GM12878 (cell line): ENCODE data around the gene ADCY5. TPM values are rescaled to one million over a fixed set of nuclear protein-coding genes. Genes with fewer than 3 reads are reported as not detected.

ENCODE experiments used
- ATAC-seq: fragments of 200-7000 bp; cut with Tn5 transposase; 3 replicates; pipeline ENCODE4 v1.9.1; 2020; ENCODE audit warnings: mild to moderate bottlenecking, moderate library complexity
- BruUV-seq: library from RNA; stranded (reverse); fragments of 400-500 nt; replicated peaks from 2 replicates; lab custom pipeline; 2021; lab: Mats Ljungman, UMichigan
- CTCF ChIA-PET: fragments of 300-600 bp; sonication (Branson Sonifier 250); formaldehyde crosslinking; extraction: SDS; loops from one replicate; lab custom pipeline; 2021; ENCODE audit warnings: inconsistent platforms; lab: Yijun Ruan, JAX
- POLR2A ChIA-PET: fragments of 350-600 bp; formaldehyde crosslinking; extraction: SDS; loops from one replicate; lab custom pipeline; 2021; ENCODE audit warnings: inconsistent platforms; lab: Charles Lee
- RAD21 ChIA-PET: fragments of 300-600 bp; sonication (Branson Sonifier 250); formaldehyde crosslinking; loops from one replicate; lab custom pipeline; 2023; ENCODE audit warnings: antibody characterized with exemption; ENCODE audit not compliant: unreplicated experiment; lab: Charles Lee
- SMC1A ChIA-PET: fragments of 300-600 bp; sonication (Branson Sonifier 250); formaldehyde crosslinking; loops from one replicate; lab custom pipeline; 2023; ENCODE audit not compliant: unreplicated experiment, uncharacterized antibody; lab: Charles Lee
- DNase-seq: peaks from one replicate; pipeline ENCODE4 v3.0.0-alpha.2; 2011; ENCODE audit warnings: low read depth, low spot score
- FAIRE-seq: peaks from 3 replicates; lab custom pipeline; 2011; peaks lifted over from hg19 to GRCh38; lab: Jason Lieb, UNC
- H2AFZ ChIP-seq: 2 replicates; pipeline ENCODE4 v1.6.0; 2011; ENCODE audit warnings: low read depth, low read length, control low read depth; ENCODE audit not compliant: control insufficient read depth
- H3K27ac ChIP-seq: 2 replicates; pipeline ENCODE4 v1.5.1; 2011; ENCODE audit warnings: control low read depth; ENCODE audit not compliant: control insufficient read depth, insufficient read depth
- H3K27me3 ChIP-seq, 2 experiments: replicated peaks in 1 of 2; 2 replicates each; pipeline versions ENCODE4 v1.6.0 to v1.6.1; 2011; ENCODE audit warnings: low read length in 1 of 2; ENCODE audit not compliant: control insufficient read depth in 2 of 2, insufficient read depth in 2 of 2
- H3K36me3 ChIP-seq, 2 experiments: 2 replicates each; pipeline ENCODE4 v1.5.1; 2011; ENCODE audit warnings: low read length in 1 of 2; ENCODE audit not compliant: control insufficient read depth in 2 of 2, insufficient read depth in 2 of 2
- H3K4me1 ChIP-seq: 2 replicates; pipeline ENCODE4 v1.6.1; 2011; ENCODE audit warnings: mild to moderate bottlenecking, low read length, moderate library complexity, mixed read lengths; ENCODE audit not compliant: control insufficient read depth, insufficient read depth
- H3K4me2 ChIP-seq: 2 replicates; pipeline ENCODE4 v1.6.0; 2011; ENCODE audit warnings: control low read depth; ENCODE audit not compliant: control insufficient read depth, insufficient read depth
- H3K4me3 ChIP-seq: fragments of 200-600 bp; sonication (generic); 2 replicates; pipeline ENCODE4 v1.5.1; 2016
- H3K79me2 ChIP-seq: 2 replicates; pipeline ENCODE4 v1.6.0; 2011; ENCODE audit warnings: low read length; ENCODE audit not compliant: control insufficient read depth, insufficient read depth
- H3K9ac ChIP-seq: 2 replicates; pipeline ENCODE4 v1.8.0; 2011; ENCODE audit warnings: low read length, control low read depth, mixed read lengths; ENCODE audit not compliant: control insufficient read depth, insufficient read depth
- H3K9me3 ChIP-seq: replicated peaks from 3 replicates; pipeline ENCODE4 v1.5.1; 2011; ENCODE audit warnings: mild to moderate bottlenecking, low read length; ENCODE audit not compliant: control insufficient read depth, insufficient read depth
- H4K20me1 ChIP-seq: 2 replicates; pipeline ENCODE4 v1.6.0; 2011; ENCODE audit not compliant: control insufficient read depth, insufficient read depth
- BHLHE40 ChIP-seq, 2 experiments: fragments of 450-650 bp in 1 of 2; IDR thresholded peaks; 2 replicates each; pipeline ENCODE4 v1.6.1; 2011 to 2017; ENCODE audit warnings: low read depth in 2 of 2, borderline replicate concordance in 1 of 2, improper control_type of control experiment in 1 of 2, low read length in 1 of 2, mild to moderate bottlenecking in 1 of 2
- CEBPB ChIP-seq, 2 experiments: fragments of 150-350 bp in 1 of 2; IDR thresholded peaks; 2 replicates each; pipeline ENCODE4 v1.6.1; 2012 to 2014; ENCODE audit warnings: low read depth in 2 of 2, low read length in 2 of 2, borderline replicate concordance in 1 of 2, inconsistent platforms in 1 of 2
- HDAC6 ChIP-seq: fragments of 200-600 bp; sonication (generic); IDR thresholded peaks from one replicate; pipeline ENCODE4 v1.8.0; 2017; ENCODE audit warnings: antibody characterized with exemption; ENCODE audit not compliant: unreplicated experiment
- MYC ChIP-seq: IDR thresholded peaks from 2 replicates; pipeline ENCODE4 v1.6.1; 2011; ENCODE audit warnings: mild to moderate bottlenecking, low read length, moderate library complexity, inconsistent platforms; ENCODE audit not compliant: insufficient read depth, insufficient replicate concordance, insufficient read length, severe bottlenecking
- NFIC ChIP-seq: IDR thresholded peaks from 2 replicates; pipeline ENCODE4 v1.6.1; 2012; ENCODE audit warnings: low read depth, mild to moderate bottlenecking, inconsistent platforms, low read length, moderate library complexity
- PAX5 ChIP-seq: IDR thresholded peaks from 2 replicates; pipeline ENCODE4 v1.6.1; 2011; ENCODE audit warnings: low read depth, low read length, borderline replicate concordance
- SMAD5 ChIP-seq: IDR thresholded peaks from 2 replicates; pipeline ENCODE4 v1.6.1; 2016; ENCODE audit warnings: antibody characterized with exemption, low read depth
- SMARCA5 ChIP-seq: fragments of 450-650 bp; IDR thresholded peaks from 2 replicates; pipeline ENCODE4 v1.6.1; 2017; ENCODE audit warnings: mild to moderate bottlenecking
- WGBS: methylation state at CpG from one replicate; pipeline ENCODE4 v1.1.6; 2016; ENCODE audit warnings: low lambda C conversion rate; ENCODE audit not compliant: insufficient replicate concordance, insufficient coverage; ENCODE audit errors: missing lambda C conversion rate; 5-methylcytosine and 5-hydroxymethylcytosine counted together
- in situ Hi-C: fragments of 300-500 bp; cut with MboI; formaldehyde crosslinking; loops from 9 replicates; pipeline ENCODE4 v1.14.3; 2018; ENCODE audit warnings: mixed read lengths
- intact Hi-C: fragments of 100-400 bp; cut with micrococcal nuclease; formaldehyde crosslinking; loops from one replicate; pipeline ENCODE4 v1.14.2; 2022; ENCODE audit not compliant: unreplicated experiment
- polyA plus RNA-seq, 11 experiments: library from polyadenylated mRNA; depleted of rRNA in 4 of 11; unstranded in 6 of 11; stranded (reverse) in 5 of 11; fragments of >200 nt; fragmentation: Nextera tagmentation in 4 of 11; fragmentation: Illumina TruSeq in 1 of 11; extraction: Ambion mirVana in 4 of 11; extraction: Trizol in 1 of 11; gene quantifications; 1 replicate in 1 of 11; 2 replicates in 10 of 11; pipeline versions ENCODE4 v1.2.1 to v1.2.3, GENCODE V29; 2011 to 2016; ENCODE audit warnings: inconsistent platforms in 2 of 11, missing spikeins in 2 of 11, low read depth in 1 of 11
- total RNA-seq, 4 experiments: library from RNA; depleted of rRNA in 3 of 4; stranded (reverse); fragments of >200 nt in 3 of 4; fragmentation: Illumina TruSeq in 1 of 4; extraction: Trizol in 1 of 4; gene quantifications; 2 replicates each; pipeline versions ENCODE4 v1.2.1 to v1.2.3, GENCODE V29; 2013 to 2021
- TF ChIP-seq, protein P1 (sequence below): fragments of 450-650 bp; IDR thresholded peaks from 2 replicates; pipeline ENCODE4 v1.6.1; 2018; ENCODE audit warnings: mild to moderate bottlenecking, low read depth, moderate library complexity; ENCODE audit not compliant: partially characterized antibody
- TF ChIP-seq, protein P2 (sequence below), 3 experiments: IDR thresholded peaks in 2 of 3; conservative IDR thresholded peaks in 1 of 3; 2 replicates each; pipeline ENCODE4 v1.5.1; 2011; ENCODE audit warnings: low read depth in 3 of 3, low read length in 3 of 3, mild to moderate bottlenecking in 3 of 3, control low read depth in 2 of 3, moderate library complexity in 2 of 3, inconsistent platforms in 1 of 3, mixed read lengths in 1 of 3; ENCODE audit not compliant: control insufficient read depth in 2 of 3, insufficient read depth in 1 of 3; ENCODE audit errors: extremely low read depth in 1 of 3
- TF ChIP-seq, protein P3 (sequence below): IDR thresholded peaks from 2 replicates; pipeline ENCODE4 v1.6.1; 2011; ENCODE audit warnings: mild to moderate bottlenecking, low read depth, low read length, moderate library complexity; ENCODE audit not compliant: insufficient replicate concordance
- TF ChIP-seq, protein P4 (sequence below): IDR thresholded peaks from 2 replicates; pipeline ENCODE4 v1.6.1; 2011; ENCODE audit warnings: low read depth, mild to moderate bottlenecking, low read length, moderate library complexity, borderline replicate concordance; ENCODE audit errors: extremely low read depth
- TF ChIP-seq, protein P5 (sequence below): IDR thresholded peaks from 2 replicates; pipeline ENCODE4 v1.6.1; 2011; ENCODE audit warnings: borderline replicate concordance, low read depth, mild to moderate bottlenecking, moderate library complexity, low read length; ENCODE audit not compliant: insufficient read depth, poor library complexity, severe bottlenecking

The ADCY5 gene
- total and polyA plus RNA-seq, 10 of the 15 experiments (the other 5 are each of a cell fraction or from before 2014, with no cell fraction given), result under 0.01 to 0.24 (median 0.02) TPM; not detected in 4

DNA sequence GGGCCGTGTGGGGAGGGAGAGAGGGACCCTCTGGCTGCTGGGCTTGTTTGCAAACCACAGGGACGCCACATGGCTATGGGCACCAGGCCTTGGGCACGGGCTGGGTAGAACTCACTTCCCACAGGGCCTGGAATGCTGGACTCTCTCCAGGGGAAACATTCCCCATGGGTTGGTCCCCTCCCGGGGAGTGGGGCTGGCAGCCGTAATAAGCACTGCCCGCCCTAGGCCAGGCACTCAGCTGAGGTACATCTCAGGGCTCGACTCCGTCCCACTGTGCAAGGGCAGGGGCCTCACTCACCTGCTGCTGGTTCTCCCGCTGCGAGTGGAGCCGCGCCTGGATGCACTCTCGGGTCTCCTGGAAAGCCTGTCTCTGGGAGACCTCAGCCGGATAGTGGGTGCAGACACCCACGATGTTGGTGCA, 96.7 kb downstream of the ADCY5 start:
- in situ Hi-C loops, result no loop called here
- DNase-seq, result no peak
- no peak for ATAC-seq
- Histone ChIP-seq H3K79me2 (no peaks in the 10 kb centered on the region), H3K9me3 (no peaks in the 10 kb centered on the region), H3K4me1 (no peaks in the 10 kb centered on the region), H3K27me3 (peaks cover 0 to 3% of the 10 kb centered on the region in 2 experiments; a peak in 1 of 4 replicates), H3K4me2 (no peak overlapping the region), H3K9ac (no peak overlapping the region), H2AFZ (no peak overlapping the region), H3K27ac (no peak overlapping the region), H4K20me1 (no peaks in the 10 kb centered on the region), H3K4me3 (no peak overlapping the region), H3K36me3 (no peaks in the 10 kb centered on the region)
- ChIA-PET CTCF (interaction anchor here (0.7 kb wide), 1 partner anchor 201 kb away, joined by 4 read pairs; no protein-coding TSS in a partner anchor), RAD21 (no interaction called here), POLR2A (no interaction called here), SMC1A (no interaction called here)
- TF ChIP-seq MYC, result no peak
- no peak for TF ChIP-seq PAX5
- TF ChIP-seq, protein P1, sequence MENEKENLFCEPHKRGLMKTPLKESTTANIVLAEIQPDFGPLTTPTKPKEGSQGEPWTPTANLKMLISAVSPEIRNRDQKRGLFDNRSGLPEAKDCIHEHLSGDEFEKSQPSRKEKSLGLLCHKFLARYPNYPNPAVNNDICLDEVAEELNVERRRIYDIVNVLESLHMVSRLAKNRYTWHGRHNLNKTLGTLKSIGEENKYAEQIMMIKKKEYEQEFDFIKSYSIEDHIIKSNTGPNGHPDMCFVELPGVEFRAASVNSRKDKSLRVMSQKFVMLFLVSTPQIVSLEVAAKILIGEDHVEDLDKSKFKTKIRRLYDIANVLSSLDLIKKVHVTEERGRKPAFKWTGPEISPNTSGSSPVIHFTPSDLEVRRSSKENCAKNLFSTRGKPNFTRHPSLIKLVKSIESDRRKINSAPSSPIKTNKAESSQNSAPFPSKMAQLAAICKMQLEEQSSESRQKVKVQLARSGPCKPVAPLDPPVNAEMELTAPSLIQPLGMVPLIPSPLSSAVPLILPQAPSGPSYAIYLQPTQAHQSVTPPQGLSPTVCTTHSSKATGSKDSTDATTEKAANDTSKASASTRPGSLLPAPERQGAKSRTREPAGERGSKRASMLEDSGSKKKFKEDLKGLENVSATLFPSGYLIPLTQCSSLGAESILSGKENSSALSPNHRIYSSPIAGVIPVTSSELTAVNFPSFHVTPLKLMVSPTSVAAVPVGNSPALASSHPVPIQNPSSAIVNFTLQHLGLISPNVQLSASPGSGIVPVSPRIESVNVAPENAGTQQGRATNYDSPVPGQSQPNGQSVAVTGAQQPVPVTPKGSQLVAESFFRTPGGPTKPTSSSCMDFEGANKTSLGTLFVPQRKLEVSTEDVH, result no peak
- TF ChIP-seq, protein P2, sequence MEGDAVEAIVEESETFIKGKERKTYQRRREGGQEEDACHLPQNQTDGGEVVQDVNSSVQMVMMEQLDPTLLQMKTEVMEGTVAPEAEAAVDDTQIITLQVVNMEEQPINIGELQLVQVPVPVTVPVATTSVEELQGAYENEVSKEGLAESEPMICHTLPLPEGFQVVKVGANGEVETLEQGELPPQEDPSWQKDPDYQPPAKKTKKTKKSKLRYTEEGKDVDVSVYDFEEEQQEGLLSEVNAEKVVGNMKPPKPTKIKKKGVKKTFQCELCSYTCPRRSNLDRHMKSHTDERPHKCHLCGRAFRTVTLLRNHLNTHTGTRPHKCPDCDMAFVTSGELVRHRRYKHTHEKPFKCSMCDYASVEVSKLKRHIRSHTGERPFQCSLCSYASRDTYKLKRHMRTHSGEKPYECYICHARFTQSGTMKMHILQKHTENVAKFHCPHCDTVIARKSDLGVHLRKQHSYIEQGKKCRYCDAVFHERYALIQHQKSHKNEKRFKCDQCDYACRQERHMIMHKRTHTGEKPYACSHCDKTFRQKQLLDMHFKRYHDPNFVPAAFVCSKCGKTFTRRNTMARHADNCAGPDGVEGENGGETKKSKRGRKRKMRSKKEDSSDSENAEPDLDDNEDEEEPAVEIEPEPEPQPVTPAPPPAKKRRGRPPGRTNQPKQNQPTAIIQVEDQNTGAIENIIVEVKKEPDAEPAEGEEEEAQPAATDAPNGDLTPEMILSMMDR (IDR thresholded peaks at IDR 0.05 in 2 of 3, conservative IDR thresholded peaks at IDR 0.05 in 1 of 3; ENCODE audit: control insufficient read depth in 2 of 3, extremely low read depth in 1 of 3, insufficient read depth in 1 of 3, low read depth in 3 of 3, low read length in 3 of 3), result no peak
- TF ChIP-seq, protein P3, sequence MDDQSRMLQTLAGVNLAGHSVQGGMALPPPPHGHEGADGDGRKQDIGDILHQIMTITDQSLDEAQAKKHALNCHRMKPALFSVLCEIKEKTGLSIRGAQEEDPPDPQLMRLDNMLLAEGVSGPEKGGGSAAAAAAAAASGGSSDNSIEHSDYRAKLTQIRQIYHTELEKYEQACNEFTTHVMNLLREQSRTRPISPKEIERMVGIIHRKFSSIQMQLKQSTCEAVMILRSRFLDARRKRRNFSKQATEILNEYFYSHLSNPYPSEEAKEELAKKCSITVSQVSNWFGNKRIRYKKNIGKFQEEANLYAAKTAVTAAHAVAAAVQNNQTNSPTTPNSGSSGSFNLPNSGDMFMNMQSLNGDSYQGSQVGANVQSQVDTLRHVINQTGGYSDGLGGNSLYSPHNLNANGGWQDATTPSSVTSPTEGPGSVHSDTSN, result no peak
- no peak for TF ChIP-seq SMAD5
- TF ChIP-seq BHLHE40 (IDR thresholded peaks at IDR 0.05; ENCODE audit: borderline replicate concordance in 1 of 2, low read depth in 2 of 2, low read length in 1 of 2), result no peak
- no peak for TF ChIP-seq NFIC
- TF ChIP-seq, protein P4, sequence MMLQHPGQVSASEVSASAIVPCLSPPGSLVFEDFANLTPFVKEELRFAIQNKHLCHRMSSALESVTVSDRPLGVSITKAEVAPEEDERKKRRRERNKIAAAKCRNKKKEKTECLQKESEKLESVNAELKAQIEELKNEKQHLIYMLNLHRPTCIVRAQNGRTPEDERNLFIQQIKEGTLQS, result no peak
- TF ChIP-seq SMARCA5, result no peak
- TF ChIP-seq HDAC6, result no peak
- TF ChIP-seq, protein P5, sequence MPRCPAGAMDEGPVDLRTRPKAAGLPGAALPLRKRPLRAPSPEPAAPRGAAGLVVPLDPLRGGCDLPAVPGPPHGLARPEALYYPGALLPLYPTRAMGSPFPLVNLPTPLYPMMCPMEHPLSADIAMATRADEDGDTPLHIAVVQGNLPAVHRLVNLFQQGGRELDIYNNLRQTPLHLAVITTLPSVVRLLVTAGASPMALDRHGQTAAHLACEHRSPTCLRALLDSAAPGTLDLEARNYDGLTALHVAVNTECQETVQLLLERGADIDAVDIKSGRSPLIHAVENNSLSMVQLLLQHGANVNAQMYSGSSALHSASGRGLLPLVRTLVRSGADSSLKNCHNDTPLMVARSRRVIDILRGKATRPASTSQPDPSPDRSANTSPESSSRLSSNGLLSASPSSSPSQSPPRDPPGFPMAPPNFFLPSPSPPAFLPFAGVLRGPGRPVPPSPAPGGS, result no peak
- TF ChIP-seq CEBPB (IDR thresholded peaks at IDR 0.05; ENCODE audit: borderline replicate concordance in 1 of 2, low read depth in 2 of 2, low read length in 2 of 2), result no peak
- FAIRE-seq, result no peak
- intact Hi-C loops, result no loop called here
- BruUV-seq, result no TSS peak
- WGBS, result 54% methylated on average over 15 of the region's 15 CpGs
